GM21423 (cell line): ENCODE results near the gene TAF10.

Experiments used
- ATAC-seq: cut with Tn5 transposase; IDR thresholded peaks from one replicate; pipeline ENCODE4 v1.9.1; 2021; ENCODE audit warnings: mild to moderate bottlenecking, moderate library complexity; ENCODE audit not compliant: unreplicated experiment

Gene TAF10

DNA sequence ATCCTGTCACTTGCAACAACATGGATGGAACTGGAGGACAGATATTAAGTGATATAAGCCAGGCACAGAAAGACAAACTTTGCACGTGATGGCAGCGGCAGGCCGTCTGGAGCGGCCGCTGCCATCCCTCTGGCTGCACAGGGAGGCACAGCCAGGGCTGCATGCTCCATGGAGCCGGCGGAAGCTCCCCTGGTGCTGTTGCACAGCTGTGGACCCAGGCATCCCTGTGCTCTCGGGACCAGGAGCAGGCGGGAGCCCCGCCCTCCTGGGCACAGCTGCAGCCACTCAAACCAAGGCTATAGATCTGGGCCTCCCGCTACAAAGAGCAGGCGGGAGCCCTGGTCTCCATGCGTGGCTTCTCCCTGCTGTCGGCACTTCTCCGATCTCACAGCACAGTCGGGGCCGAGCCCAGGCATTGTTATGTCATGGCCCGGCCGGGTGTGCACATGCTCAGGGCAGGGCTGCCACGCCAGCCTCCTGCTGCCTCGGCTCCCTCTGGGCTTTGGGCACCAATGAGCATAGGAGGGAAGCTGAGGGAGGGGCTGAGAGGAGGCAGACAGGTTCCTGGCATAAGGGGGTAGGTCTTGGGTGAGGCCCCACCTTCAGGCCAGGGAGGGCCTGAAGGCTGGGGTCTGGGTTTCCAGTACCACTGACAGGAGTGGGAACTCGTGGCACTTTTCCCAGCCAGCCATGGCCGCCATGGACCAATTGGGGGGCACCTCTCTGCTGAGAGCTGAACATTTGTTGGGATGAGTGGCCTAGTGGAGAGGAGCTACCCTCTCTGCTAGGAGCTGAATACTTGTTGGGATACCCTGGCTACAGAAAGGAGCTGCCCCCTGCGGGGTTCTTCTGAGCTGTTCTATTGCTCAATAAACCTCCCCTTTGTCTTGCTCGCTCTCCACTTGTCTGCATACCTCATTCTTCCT, 25.3 kb downstream of the TAF10 start:
- ATAC-seq, result no peak

DNA sequence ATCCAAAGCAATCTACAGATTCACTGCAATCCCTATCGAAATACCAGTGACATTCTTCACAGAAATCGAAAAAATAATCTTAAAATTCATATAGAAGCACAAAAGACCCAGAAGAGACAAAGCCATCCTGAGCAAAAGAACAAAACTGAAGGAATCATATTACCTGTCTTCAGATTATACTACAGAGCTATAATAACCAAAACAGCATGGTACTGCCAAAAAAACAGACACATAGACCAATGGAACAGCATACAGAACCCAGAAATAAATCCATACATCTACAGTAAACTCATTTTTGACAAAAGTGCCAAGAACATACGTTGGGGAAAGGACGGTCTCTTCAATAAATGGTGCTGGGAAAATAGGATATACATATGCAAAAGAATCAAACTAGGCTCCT, 27.5 kb downstream of the TAF10 start:
- ATAC-seq, result no peak

DNA sequence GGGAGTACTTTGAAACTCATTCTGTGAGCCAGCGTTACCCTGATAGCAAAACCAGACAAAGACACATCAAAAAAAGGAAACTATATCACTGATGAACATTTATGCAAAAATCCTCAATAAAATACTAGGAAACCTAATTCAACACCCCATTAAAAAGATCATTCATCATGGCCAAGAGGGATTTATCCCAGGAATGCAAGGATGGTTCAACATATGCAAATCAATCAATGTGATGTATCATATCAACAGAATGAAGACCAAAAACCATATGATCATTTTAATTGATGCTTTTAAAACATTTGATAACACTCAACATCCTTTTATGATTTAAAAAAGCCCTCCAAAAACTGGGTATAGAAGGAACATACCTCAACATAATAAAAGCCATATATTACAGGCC, 28.4 kb downstream of the TAF10 start:
- ATAC-seq, result no peak

DNA sequence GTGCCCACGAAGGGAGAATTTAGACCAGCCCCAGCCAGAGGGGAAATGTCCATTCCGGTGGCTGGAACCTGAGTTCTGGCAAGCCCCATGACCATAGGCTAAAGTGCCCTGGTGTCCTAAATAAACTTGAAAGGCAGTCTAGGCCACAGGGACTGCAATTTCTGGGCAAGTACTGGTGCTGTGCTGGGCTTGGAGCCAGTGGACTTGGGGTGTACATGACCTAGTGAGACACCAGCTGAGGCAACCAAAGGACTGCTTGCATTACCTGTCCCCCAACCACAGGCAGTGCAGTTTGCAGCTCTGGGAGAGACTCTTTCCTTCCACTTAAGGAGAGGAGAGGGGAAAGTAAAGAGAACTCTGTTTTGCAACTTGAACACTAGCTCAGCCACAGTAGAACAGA, 32.3 kb downstream of the TAF10 start:
- no peak for ATAC-seq

DNA sequence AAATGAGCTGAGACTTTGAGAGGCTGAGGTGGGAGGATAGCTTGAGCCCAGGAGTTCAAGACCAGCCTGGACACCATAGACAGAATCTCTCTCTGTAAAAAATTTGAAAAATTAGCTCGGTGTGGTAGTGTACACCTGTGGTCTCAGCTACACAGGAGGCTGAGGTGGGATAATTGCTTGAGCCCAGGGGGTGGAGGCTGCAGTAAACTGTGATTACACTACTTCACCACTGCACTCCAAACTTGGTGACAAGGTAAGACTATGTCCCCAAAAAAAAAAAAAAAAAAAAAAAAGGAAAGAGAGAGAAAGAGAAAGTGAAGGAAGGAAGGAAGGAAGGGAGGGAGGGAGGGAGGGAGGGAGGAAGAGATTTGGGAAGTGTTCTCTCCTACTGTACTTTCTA, 33.9 kb downstream of the TAF10 start:
- ATAC-seq, result no peak

DNA sequence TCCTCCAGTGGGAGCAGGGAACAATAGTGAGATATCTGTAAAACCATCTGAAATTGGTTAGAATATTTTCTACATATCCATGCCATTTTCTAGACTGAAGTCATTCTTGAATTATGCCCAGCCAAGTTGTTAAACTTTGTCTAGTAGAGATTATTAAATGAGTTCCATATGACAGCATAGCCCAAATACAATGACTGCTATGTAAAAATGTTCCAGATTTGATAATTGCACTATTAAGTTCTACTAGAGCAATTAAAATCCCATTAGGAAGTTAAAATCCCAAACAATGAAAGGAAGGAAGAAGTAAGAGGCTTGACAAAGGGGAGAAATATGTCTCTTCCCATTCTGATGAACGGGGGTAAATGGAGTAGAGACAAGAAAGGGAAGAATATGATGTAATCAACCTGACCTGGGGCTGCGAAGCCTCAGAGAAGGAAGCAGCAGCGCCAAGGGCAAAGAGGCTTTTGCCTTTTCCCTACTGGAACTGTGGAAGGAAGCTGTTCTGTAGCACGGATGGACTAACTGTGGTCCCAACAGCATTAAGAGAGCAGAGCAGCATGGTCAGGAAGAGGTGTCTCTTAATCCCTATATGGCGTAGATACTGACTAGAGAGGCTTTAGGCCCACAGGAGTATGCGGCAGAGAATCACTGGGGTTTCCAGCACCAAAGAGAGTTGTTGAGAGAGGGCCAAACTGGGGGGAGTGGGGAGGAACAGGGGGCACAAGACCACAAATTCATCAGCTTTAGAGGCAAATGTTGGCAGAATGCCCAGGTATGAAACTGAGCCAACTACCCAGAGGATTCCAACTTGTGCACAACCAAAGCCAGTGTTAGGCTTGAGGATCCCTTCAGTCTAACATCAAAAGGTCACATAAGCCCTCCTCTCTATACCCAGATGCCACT, 35.3 kb downstream of the TAF10 start:
- ATAC-seq, result no peak

DNA sequence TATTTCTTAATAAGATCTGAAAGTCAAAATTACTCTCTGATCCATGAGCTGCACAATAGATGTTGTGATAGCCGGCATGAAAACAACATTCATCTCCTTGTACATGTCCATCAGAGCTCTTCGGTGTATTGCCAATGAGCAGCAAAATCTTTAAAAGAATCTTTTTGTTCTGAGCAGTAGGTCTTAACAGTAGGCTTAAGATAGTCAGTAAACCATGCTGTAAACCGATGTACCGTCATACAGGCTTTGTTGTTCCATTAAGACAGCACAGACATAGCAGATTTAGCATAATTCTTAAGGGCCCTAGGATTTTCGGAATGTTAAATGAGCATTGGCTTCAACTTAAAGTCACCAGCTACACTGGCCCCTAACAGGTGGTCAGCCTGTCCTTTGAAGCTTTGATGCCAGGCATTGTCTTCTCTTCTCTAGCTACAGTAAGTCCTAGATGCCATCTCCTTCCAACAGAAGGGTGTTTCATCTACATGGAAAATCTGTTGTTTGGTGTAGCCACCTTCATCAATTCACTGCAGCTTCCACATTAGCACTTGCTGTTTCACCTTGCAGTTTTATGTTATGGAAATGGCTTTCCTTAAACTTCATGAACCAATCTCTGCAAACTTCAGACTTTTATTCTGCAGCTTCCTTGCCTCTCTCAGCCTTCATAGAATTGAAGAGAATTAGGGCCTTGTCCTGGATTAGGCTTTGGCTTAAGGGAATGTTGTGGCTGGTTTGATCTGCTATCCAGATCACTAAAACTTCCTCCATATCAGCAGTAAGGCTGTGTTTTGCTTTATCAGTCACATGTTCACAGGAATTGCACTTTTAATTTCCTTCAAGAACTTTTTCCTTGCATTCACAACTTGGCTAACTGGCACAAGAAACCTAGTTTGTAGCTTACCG, 37.0 kb downstream of the TAF10 start:
- no peak for ATAC-seq

DNA sequence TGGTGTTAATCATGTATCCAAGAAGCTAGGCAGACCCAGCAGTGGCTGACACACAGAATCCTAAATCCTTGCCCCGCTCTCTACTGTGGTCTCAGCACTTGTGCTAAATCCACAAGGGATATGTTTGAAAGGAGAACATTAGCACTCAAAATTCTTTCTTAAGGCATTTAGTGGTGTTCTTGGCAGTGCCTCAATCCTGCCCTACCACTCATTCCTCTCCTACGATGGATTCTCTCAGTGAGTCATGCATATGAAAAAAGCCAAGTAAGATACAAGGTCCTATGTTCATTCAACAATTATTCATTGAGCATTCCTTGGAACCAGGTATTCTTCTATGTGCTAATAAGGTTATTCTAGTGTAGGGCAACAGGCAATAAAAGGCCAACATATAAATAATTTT, 39.8 kb downstream of the TAF10 start:
- ATAC-seq, result no peak

DNA sequence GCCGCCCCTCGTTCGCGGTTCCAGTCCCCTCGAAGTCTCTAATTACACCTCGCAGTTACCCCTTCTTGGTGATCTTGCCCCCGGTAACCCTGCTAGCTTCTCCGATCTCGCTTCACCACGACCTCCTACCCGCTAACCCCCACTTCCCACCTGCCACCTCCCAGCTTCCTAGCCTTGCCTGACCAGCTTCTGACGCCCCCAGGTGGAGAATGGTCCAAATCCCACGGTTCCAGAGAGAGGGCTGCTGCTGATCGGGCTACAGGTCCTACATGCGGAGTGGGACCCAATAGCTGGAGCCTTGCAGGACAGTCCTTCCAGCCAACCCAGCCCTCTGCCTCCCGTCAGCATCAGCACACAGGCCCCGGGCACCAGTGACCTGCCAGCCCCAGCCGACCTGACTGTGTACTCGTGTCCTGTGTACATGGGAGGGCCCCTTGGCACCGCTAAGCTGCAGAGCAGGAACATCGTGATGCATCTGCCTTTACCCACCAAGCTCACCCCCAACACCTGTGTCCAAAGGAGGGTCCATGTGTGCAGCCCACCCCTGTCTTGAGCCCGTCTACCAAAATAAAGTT, 40.5 kb downstream of the TAF10 start:
- no peak for ATAC-seq

DNA sequence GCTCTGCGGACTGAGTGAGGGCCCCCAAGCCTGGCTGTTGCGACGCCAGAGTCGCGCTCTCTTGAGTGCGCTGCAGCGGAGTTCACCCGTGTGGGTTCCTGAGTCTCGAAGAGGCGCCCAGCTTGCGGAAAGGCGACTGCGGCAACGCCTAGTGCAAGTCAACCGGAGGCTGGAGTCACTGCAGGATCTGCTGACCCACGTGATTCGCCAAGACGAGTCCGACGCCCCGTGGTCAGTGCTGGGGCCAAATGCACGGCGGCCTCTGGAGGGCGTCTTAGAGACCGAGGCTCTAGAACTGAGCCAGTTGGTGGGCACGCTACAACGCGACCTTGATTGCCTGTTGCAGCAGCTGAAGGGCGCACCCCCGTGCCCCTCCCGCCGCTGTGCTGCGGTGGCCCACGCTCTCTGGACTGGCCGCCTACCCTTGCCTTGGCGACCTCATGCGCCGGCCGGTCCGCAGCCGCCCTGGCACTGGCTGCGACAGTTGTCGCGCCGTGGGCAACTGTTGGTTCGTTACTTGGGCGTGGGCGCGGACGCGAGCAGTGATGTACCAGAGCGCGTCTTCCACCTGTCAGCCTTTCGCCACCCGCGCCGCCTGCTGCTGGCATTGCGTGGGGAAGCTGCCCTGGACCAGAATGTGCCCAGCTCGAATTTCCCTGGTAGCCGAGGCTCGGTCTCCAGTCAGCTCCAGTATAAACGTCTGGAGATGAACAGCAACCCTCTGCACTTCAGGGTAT, 41.2 kb downstream of the TAF10 start:
- ATAC-seq, result no peak

DNA sequence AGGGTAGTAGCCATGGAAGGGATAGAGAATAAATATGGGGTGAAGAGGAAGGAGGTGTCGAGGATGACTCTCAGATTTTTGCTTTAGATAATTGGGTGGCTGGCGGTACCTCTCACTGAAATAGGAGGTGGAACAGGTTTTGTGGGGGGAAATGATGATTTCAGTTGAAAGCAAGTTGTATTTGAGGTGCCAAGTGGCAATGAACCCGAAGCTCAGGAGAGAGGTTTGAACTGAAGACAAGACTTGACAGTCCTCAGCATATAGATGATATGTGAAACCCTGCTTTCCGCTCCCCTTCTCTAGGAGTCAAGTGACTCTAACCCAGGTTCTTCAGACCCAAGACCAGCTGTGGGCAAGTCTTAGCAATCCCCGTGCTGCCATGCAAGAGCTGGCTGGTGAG, 42.3 kb downstream of the TAF10 start:
- ATAC-seq, result no peak

DNA sequence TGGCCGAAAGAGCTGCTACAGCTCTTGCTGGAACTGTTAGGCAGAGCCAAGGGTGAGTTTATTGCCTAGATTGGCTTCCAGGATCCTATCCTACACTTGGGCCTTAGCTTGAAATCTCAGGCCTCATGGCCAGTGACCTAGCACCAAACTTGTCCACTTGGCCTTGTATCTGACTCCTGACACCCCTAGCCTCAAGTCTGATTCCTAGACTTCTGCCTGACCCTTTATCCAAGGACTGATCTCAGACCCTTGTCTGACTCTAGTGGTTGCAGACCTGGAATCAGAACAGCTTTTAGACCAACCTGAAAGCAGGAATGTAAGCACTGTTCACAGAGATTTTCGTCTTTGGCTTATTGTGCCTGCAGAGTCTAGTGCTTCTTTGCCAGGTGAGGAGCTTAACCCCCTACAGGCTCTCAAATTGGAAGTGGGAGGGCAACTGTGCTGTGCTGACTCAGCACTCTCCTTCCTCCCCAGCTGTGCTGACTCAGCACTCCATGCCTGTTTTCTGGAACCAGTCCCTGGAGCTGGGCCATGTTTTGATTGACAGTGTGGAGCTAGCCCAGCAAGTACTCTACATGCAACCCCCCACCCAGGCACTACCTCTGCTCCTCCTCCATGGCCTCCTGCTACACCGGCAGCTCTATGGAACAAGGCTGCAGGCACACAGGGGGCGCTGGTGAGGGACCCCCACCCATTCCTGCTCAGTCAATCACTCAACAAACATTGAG, 43.7 kb downstream of the TAF10 start:
- no peak for ATAC-seq

DNA sequence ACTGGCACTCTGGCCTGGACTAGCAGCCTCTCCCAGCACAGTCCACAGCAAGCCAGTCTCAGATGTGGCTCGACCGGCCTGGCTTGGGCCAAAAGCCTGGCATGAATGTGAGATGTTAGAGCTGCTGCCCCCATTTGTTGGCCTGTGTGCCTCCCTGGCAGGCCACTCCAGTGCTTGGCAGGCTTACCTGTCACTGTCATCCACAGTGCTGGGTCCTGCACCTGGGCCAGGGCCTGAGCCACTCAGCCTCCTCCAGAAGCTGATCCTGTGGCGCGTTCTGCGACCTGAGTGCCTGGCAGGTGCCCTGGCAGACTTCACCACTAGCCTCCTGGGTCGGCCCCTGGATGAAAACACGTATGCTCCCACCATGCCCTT, 44.7 kb downstream of the TAF10 start:
- no peak for ATAC-seq

DNA sequence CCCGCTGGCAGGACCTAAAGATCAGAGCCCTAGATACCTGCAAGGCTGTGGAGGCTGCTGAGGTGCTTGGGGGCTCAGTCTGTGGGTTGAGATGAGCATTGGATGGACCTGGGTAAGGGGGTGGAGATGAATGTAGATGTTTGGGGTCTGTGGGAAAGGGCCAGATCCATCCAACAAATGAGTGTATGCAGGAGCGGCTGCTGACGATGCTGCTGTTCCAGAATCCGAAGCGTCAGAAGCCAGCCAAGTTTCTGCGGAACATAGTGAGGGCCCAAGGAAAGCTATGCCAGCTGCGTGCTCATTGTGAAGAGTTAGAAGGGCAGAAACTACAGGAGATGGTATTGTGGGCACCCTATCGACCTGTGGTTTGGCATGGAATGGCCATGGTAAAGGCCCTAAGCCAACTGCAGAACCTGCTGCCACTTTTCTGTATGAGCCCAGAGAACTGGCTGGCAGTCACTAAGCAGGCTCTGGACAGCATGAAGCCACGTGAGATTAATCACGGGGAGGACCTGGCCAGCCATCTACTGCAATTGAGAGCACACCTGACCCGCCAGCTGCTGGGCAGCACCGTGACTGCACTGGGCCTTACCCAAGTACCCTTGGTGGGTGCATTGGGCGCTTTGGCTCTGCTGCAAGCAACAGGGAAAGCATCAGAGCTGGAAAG, 45.2 kb downstream of the TAF10 start:
- ATAC-seq, result no peak

DNA sequence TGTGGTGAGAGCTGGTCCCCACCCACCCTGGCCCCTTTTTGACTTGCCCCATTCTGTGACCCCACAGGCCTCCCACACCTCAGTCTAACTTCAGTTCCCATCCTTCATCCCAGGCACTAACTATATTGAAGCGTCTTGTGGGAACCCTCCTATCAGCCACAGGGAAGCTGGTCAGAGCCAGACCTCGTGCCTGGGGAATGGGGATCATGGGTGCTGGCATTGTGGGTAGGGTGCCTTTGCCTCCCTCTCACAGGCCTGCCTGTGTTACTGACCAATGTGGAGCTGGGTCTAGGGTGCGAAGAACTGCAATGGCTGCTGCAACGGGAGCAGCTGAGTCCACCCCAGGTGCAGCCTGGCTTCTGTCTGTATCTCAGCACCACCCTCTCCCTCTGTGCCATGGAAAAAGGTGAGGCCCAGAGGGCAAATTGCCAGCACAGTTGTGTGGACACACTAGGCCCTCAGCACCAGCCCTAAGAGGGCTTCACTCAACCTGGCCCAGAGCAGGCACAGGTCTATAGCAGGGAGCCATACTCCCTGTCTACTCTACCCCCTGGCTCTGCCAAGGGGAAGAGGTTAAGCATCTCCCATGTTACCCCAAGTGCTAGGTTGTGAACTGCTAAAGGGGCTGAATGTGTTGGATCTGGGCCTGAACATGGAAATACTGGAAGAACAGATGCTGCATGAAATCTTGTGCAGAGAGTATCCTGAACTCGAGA, 45.9 kb downstream of the TAF10 start:
- no peak for ATAC-seq

DNA sequence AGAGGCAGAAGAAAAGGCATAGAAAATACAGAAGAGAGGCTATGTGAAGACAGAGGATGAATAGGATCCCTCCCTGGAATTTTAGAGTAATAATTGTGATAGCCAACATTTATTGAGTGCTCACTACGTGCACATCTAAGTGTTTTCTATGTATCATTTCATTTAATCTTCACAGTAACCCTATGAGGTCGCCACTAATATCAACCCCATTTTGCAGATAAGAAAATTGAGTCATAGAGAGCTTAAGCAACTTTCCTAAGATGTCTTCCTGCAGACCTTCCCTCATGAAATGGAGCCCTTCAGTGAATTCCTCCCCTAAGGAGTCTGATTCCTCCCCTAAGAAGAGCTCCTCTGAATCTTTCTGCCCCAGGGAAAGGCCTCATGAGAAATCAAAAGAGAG, 46.7 kb downstream of the TAF10 start:
- no peak for ATAC-seq

DNA sequence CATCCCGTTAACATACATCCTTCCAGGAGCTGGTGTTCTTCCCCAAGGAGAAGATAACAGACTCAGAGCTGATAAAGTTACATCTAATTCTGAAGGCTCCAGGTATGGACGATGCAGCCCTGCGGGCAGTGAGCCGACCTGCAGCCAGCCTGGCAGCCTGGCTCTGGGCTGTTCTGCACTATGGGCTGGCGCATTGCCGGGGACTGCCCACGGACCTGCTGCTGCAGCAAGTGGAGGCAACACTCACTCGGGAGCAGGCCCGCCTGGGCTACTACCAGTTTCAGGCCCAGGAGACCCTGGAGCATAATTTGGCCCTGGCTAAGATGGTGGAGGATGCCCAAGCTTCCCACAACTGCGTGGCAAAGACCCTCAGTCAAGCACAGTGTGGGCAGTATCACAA, 48.3 kb downstream of the TAF10 start:
- ATAC-seq, result no peak

DNA sequence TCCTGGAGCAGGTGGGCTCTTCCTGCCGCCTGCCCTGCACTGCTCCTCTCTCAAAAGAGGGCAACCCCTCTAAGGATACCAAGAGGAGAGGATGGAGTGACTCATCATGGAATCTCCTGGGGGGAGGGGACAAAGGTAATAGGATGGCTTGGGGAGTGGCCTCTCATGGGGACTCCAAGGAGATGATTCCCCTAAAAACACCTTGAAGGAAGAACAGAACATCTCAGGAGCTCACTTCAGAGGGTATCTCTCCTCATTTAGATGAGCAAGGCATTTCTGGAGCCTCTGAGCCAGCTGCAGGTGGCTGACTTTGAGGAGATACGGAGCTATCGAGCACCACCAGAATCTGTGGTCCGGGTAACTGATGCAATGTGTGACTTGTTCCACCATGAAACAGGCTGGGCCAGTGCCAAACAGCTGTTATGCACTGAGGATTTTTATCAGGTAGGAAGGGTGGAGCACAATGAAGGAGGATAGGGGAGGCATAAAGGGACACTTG, 48.8 kb downstream of the TAF10 start:
- no peak for ATAC-seq
